ENCODE measurements around the gene KCNAB1.

KCNAB1 gene

DNA sequence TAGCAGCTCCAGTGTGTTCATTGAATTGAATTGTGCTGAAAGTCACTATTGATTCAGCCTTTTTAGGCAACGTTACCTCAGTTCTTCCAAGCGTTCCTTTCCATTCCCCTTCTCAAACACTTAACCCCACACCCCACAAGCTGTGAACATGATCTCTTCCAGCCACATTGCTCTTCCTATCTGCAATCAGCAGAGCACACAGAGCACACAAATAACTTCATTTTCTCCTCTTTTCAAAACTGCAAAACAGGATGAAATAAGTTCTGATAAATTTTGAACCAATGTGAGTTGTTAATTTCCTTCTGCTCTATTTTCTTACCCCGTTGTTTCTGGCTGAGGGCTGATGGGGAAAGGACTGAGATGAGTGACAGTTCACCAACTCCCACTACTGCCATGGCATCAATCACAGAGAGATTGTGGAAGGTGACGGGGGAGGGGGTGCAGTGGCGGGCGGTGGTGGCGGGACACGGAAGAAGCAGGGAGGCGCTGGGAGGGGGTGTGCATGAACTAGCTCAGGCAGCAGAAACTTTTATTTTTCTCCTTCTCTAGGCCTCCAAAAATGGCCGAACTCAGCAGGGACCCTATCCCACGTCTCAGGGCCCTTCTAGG is 287.3 kb downstream of the KCNAB1 start:
- DNase-seq (ENCODE audit: low spot score), result no peak

DNA sequence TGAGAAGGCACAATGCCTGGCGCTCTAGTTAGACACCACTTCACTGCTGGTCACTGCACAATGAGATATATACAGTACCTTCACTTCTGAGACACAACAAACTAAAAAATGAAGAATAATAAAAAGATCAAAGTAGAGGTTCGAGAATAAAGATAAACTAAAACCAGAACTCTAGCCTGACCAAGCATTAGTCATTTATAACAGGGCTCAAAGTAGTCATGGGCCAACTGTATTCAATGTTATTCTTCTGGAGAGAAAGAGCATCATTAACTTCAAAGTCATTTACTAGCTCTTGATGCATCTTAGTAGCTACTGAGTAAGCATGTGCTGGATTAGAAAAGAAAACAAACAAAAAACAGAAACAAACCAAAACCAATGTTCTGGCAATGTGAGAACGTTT is 289.3 kb downstream of the KCNAB1 start:
- no peak for DNase-seq (ENCODE audit: low spot score)

DNA sequence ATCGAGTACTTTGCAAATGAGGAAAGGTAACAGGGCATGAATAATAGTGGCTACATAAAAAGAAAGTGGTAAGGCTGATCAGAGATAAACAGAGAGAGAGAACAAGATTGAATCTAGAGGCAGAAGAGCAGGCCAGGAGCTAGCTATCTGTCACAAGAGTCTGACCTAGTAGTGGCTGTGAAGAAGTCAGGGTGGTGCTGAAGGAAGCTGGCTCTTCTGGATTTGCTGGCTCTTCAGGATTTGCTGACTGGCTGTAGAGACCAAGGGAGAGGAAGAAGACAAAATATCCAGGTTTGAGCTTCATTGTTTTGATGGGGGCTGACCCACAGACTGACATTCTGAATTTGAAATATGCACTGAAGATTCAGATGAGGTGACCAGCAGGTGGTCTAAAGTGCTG is 292.2 kb downstream of the KCNAB1 start:
- DNase-seq (ENCODE audit: low spot score), result no peak

DNA sequence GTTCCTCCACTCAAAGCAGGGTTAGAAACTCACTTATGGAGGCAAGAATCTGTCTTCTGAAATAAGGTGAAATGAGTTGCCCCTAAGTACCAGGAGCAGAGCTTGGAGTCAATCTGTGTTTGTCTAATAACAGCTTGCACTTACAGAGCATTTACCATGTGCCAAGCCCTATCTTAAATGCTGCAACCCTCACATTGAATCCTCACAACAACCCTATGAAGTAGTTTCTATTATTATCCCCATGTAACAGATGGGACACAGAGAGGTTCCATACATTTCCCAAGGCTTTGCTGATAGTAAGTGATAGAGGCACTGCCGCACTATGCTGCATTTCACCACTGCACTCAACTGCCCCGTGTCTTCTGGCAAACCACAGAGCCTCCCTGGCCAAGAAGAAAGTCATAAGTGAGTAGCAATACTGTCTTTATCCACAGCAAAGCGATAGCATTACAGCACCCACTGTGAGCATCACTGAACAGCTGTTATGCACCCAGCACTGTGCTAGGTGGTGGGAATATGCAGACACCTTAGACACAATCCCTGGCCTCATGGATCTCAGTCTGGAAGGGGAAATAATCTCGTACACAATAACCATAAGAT is 293.0 kb downstream of the KCNAB1 start:
- no peak for DNase-seq (ENCODE audit: low spot score)

DNA sequence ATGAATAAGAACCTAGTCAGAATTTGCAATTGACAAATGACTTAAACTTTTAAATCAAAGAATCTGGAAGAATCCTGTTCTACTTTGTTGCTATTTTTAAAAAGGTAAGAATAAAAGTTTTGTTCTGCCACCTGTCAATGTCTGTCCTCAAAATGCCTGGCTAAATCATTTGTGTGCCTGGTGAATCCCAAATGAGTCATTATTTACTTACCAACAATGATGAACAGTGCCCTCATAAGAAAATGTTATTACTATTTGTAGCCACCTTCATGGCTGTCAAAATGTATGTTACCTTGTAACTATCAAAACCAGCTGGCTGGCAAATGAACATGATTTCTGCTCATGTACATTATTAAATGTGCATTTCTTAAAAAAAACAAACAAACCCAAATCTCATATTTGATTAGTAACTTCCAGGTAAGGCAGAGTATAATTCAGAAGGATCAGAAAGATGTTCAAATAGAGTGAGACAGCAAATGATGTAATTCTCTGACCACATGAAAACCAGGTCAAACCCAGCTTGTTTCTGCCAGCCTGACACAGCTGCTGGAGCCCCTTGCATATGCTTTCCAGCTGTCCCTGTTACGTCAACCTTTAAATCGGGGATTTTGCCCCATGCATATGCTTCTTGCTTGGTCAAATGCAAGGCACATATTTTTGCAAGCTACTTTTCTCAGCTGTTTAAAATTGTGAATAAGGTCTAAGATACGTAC is 296.6 kb downstream of the KCNAB1 start:
- DNase-seq (ENCODE audit: low spot score), result no peak

DNA sequence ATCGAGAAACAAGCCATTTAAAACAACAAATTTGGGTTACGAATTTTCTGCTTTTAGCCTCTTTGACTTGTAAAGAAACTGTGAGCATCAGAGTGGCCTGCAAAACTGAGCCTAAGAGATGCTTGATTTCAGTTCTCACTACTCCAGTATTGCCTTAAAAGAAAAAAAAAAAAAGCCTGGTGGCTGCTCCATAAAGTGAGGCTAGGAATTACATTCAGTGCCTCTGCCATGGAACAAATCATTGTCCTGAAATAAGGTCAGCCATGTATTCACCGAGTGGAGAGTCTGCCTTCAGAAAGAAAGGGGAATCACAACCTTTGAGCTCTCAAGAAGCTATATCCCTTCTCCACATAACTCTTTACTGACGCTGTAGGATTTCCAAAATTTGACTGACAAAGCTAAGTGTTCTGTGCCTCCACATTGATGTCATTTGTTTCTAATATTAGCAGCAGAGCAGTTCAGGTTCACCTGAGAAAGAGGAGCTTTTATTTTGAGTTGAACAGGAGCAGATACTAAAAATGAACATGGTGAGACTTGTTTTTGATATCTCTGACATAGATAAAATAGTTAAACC is 297.3 kb downstream of the KCNAB1 start:
- no peak for DNase-seq (ENCODE audit: low spot score)

DNA sequence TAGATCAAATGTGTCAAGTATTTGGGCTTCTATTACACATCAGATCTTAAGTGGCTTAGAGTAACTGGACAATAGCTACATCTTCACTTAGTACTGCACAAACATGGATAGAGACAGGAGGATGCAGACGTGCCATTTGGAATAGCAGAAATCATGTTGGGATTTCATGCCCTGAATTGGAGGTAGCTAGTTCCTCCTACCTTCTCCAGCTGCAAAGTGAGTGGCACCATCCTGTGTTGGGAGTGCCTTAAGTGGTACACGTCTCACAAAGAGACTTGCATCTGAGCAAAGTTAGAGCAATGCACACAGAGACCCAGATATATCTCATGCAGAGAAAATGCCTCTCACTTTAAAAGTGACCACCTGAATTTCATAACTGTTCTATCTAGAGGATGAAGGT is 298.1 kb downstream of the KCNAB1 start:
- DNase-seq (ENCODE audit: low spot score), result no peak

DNA sequence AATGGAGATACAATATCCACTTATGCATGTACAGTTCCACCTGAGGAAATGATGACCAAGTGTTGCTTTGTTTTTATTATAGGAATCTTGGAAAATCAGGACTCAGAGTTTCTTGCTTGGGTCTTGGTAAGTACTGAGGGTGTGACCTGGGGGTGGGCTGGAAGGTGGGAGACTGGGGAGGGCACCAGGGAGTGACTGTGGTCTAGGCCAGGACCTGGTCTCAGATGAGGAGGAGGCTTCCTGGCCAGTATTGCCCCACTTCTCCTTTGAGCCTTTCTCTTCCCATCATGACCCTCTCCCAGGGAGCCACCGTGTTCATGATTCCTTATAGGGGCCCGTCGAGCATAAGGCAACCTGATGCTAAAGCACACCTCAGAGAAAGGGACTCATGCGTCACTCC is 301.2 kb downstream of the KCNAB1 start:
- no peak for DNase-seq (ENCODE audit: low spot score)

DNA sequence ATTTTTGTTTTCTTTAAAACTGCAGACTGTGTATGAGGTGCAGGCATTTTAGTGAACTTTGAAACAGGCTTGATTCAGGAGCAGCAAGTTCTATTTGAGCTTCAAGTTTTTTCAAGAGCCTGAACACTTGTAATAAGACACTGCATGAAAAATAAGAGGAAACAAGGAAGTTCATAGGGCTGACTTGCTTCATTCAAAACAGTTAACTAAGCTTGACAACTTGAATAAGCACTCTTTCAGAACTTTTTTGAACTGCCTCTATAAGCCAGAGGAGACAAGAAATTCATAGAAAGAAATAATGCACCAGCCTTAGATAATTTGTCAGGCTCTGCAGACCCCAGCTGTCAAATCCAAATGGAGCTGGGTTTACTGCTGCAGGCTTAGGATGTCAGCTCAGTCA is 304.4 kb downstream of the KCNAB1 start:
- DNase-seq (ENCODE audit: low spot score), result no peak

DNA sequence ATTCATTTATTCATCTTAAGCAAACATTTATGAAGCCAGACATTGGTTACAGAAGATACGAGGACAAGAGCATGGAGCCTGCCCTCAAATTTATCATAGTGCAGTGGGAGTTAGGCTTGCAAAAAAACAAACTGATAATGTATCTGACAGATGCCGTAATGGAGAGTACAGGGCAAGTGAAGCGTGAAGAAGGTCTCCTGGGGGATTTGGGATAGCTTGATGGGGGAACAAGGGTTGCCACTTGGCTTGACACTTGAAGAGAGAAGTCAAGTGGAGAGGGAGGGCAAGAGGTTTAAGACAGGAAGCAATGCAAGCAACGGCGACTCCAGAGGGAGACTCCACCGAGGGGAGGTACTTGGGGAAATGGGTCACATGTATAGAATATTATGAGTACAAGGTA is 305.3 kb downstream of the KCNAB1 start:
- DNase-seq (ENCODE audit: low spot score), result no peak

DNA sequence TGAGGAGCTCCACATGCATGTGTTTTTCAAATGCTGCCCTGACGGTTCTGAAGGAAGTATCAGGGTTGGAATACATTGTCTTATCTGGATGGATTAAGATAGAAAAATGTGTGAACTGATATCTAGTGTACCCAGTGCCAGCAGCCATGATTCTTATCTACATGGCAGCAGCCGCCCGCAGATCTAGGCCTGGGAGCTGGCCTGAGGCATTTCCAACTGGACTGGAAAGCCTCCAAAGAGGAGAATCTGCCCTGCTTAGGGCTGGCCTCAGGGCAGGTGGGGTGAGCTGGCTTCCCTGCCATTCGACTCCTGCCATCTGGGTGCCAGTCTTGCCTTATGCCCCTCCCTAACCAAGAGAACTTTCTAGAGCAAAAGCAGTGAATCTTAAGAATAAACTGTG is 308.7 kb downstream of the KCNAB1 start:
- no peak for DNase-seq (ENCODE audit: low spot score)

DNA sequence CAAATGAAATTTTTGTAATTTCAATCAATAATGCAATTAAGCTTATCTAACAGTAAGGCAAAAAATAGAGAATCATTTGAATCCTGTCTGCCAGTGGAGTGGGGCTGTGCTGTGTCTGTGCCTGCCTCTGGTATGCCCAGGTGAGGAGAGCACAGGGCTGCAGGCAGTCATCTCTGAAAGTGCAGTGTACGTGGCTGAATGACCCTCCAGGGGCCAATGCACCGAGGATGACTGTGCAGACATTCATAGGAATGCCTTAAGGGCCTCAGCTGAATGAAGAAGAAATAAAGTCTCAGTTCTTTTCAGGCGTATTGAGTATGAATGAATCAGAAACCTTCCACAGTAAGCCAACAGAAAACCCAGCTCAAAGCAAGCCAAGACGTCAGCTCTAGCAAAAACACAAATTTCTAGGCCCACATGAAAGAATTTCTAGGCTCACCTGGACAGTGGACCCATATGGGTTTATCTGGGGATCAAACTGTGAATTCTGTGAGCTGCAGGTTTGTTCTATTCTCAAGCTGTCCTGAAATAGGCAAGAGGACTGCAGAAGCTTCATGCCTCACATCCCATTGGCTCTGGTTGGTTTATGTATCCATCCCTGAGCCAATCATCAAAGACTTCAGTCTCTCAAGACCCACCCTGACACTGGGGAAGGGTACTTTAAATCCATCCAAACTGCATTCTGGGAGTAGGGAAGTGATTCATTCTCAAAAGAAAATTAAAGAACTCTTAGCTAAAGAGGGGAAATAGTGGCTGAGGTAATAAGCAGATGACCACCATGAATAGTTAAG is 311.2 kb downstream of the KCNAB1 start:
- no peak for DNase-seq (ENCODE audit: low spot score)

DNA sequence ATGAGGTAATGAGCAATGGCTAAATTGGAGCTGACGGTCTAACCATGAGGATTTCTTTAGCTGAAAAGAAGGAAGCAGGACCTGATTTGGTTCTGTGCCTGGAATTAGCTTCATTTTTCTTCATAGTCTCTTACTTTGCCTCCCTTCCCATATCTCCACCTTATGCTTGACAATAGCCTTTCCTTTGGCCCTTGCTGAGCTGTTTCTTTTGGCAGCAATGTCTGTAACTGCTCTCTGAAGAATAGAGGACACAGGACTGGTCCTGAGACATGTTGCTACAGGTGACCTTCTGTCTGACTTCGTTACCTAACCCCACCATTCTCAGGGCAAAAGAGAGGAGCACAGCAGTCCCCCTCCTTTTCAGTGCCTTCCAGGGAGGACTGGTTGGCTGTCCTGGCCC is 312.2 kb downstream of the KCNAB1 start:
- DNase-seq (ENCODE audit: low spot score), result no peak

DNA sequence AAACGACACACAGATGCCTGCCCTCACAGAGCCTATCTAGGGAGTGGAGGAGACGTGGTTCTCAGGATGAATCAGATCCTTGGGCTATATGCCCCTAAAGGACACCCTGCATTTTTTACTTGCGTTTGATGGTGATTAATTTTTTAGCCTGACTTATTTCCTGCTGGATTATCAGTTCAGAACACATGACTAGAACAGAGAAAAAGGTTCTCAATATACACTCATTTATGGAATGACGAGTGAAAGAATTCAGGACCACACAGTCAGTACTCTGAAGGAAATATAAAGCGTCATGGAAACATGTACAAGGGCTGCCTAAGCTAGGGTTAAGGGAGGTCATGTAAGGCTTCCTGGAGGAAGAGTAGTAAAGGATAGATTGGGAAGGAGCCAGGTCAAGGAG is 312.8 kb downstream of the KCNAB1 start:
- no peak for DNase-seq (ENCODE audit: low spot score)

DNA sequence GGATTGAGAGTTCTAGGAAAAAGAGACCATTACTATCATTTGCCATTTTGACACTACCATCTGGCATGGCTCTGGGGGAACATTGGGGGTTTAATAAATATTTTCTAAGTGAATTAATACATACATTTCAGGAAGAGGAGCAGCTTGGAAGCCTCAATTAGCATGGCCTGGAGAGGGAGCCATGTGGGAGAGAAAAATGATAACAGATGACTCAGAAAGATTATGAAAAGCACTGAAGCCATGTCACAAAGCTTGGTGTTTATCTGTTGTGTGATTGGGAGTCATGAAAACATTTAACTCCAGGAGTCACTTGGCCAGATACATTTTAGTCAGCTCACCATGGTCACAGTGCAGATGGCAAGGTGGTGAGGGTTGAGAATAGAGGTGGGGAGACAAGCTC is 313.5 kb downstream of the KCNAB1 start:
- DNase-seq (ENCODE audit: low spot score), result no peak

DNA sequence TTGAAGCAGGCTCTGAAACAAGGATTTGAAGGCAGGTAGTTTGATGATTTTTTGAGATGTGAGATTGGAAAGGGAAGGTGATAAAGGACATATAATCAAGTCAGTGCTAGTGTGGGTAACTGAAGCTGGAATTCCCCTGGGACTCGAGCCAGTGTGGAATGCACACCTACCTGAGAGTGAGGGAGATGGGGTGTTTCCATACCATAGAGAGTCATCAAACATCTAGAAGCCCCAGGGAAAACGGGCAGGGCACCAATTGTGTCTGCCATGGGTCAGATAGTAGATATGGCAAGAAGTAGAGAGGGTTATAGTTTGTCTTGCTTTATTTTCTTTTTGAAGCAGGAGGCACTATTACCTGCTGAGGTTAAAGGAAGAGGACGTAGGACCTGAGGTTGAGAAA is 314.5 kb downstream of the KCNAB1 start:
- DNase-seq (ENCODE audit: low spot score), result no peak

DNA sequence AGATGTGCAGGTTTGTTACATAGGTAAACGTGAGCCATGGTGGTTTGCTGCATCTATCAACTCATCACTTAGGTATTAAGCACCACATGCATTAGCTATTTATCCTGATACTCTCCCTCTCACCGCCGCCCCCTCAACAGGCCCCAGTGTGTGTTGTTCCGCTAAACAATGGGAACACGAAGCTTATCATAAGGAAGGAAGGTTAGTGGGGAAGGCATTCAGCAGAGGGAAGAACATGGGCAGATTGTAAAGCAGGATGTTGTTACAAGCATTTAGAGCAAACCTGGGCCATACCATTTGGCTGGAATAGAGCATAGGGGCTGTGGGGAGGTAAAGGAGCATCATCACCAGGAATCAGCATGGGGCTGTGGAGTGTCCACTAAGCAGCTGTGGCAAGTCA is 322.7 kb downstream of the KCNAB1 start:
- DNase-seq (ENCODE audit: low spot score), result no peak

DNA sequence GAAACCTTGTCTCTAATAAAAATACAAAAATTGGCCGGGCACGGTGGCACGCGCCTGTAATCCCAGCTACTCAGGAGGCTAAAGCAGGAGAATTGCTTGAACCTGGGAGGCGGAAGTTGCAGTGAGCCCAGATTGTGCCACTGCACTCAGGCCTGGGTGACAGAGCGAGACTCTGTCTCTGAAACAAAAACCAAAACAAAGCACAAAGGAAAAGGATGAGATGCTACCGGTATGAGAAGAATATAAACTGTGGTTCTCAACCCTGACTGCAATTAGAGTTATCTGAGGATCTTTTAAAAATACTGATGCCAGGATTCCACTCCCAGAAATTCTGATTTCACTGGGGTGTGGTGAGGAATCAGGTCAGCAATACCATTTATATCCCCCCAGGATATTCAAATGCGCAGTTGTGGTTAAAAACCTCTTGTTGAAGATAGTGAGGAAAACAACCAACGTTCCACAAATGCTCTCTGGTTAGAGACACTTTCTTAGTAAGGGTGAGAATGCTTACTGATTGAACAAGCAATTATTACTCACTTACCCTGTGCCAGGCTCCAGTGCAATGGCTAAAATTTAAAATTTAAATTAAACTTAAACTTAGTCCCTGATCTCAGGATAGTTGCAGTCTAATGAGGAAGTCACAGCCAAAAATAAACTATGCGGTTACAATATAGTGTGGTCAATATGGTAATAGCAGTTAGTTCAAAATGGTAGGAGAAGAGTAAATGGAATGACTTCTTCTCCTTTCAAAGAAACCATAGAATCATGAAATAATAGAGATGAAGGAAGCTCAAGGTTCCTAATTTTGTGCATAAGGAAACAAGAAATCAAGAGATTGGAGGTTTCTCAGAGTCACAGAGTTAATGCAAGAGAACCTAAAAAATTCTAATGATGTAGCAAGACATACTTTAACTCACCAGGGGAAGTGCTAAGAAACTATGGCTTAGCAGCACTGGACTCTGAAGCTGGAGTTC is 325.0 kb downstream of the KCNAB1 start:
- DNase-seq (ENCODE audit: low spot score), result no peak

DNA sequence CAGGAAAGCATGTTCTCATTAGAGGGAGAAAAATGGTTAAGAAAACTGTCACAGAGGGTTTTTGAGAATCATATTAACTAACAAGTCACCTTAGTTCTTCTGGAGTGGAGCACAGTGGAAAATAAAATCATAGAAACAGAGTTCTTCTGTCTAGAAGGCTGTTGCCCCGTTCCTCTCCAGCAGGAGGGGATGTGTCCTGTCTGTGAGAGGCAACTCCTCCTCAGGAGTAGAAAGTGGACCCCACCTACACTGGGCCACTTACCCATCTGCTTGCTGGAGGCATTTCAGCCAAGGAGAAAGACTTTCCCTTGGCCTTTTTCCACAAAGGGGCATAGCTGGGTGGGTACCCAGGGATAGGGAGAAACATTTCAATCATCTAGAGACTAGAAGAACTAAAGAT is 327.9 kb downstream of the KCNAB1 start:
- peak; percentile 27 for DNase-seq (ENCODE audit: low spot score)

DNA sequence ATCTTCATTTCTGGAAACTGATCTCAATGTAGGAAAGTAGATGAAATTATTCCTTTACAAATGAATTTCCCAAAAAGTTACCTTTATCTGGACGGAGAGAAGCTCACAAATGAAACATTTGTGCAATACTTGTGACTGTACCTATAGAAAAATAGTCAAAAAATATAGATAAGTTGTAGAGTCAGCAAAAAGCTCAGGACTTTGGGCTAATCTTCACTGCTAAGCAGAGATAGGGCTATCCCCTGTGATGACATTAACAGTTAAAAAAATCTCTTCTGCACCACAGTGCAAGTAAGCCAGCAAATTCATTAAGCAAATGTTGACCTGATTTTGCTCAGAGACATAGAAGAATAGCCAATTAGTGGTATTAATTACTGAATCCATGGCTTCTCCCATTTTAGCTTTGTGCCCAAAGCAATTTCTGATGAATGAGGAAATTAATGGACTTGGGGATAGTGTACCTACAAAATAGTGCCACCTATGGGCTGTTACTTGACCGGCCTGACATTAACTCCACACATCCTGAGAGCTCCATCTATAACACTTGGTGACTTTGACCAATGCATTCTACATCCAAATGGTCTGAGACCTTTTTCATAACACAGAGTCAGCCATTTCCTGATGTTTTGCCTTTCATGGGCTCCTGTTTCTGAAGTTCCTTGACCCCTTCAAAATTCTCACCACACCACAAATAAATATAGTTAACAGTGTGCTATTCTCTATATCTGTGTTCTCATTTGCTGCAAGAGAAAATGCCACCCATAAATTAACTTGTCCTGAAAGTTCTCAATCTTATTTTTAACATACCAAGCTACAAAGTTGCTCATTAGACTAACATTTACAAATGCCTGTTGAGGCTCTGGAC is 329.6 kb downstream of the KCNAB1 start:
- peak; percentile 55 for DNase-seq (ENCODE audit: low spot score)
